Osteoblast (primary cell): ENCODE results near the gene PPP2R5C. TPM values are rescaled to one million over a fixed set of nuclear protein-coding genes. Genes with fewer than 3 reads are reported as not detected.
A peak's percentile ranks its signal among the peaks of the same experiment; 100 is the strongest.

Experiments
- DNase-seq: peaks from one replicate; pipeline ENCODE4 v3.0.0; 2011; ENCODE audit warnings: low spot score, mixed read lengths; ENCODE audit not compliant: insufficient read length; ENCODE audit errors: missing footprints
- H2AFZ ChIP-seq: 2 replicates; pipeline ENCODE4 v1.6.0; 2011; ENCODE audit warnings: mild to moderate bottlenecking, low read length
- H3K27ac ChIP-seq: 2 replicates; pipeline ENCODE4 v1.5.1; 2011; ENCODE audit warnings: mild to moderate bottlenecking, low read depth, low read length, moderate library complexity
- H3K27me3 ChIP-seq: 2 replicates; pipeline ENCODE4 v1.6.0; 2012; ENCODE audit warnings: mild to moderate bottlenecking, control low read depth, inconsistent platforms, low read length, moderate library complexity; ENCODE audit not compliant: insufficient read depth
- H3K36me3 ChIP-seq: 2 replicates; pipeline ENCODE4 v1.5.1; 2011; ENCODE audit warnings: mild to moderate bottlenecking, low read length, control low read depth, moderate library complexity; ENCODE audit not compliant: insufficient read depth
- H3K4me1 ChIP-seq: 2 replicates; pipeline ENCODE4 v1.5.1; 2011; ENCODE audit warnings: mild to moderate bottlenecking, low read length, control low read depth, moderate library complexity; ENCODE audit not compliant: insufficient read depth
- H3K4me2 ChIP-seq: 2 replicates; pipeline ENCODE4 v1.6.0; 2011; ENCODE audit warnings: mild to moderate bottlenecking, low read length; ENCODE audit not compliant: insufficient read depth
- H3K4me3 ChIP-seq: fragments of 200-600 bp; sonication (generic); 3 replicates; pipeline ENCODE4 v1.5.1; 2012; ENCODE audit warnings: mild to moderate bottlenecking, low read length, inconsistent platforms; ENCODE audit not compliant: insufficient read depth
- H3K79me2 ChIP-seq: 2 replicates; pipeline ENCODE4 v1.6.0; 2012; ENCODE audit warnings: mild to moderate bottlenecking, low read length, control low read depth, inconsistent platforms; ENCODE audit not compliant: insufficient read depth
- H3K9me3 ChIP-seq: 2 replicates; pipeline ENCODE4 v1.5.1; 2011; ENCODE audit warnings: low read depth, low read length, control low read depth
- H4K20me1 ChIP-seq: 2 replicates; pipeline ENCODE4 v1.6.0; 2012; ENCODE audit warnings: mild to moderate bottlenecking, low read length, control low read depth; ENCODE audit not compliant: insufficient read depth
- CTCF ChIP-seq: IDR thresholded peaks from 2 replicates; pipeline ENCODE4 v1.5.1; 2011; ENCODE audit warnings: mild to moderate bottlenecking, low read depth, low read length, moderate library complexity; ENCODE audit errors: extremely low read depth
- total RNA-seq: library from RNA; depleted of rRNA; stranded (reverse); fragments of >200 nt; gene quantifications from 2 replicates; pipeline ENCODE4 v1.2.3, GENCODE V29; 2012

PPP2R5C gene
- total RNA-seq, 1 donor: 101 TPM

GRCh38 chr14:101726295-101726953 lies 35.1 kb upstream of the PPP2R5C start:
- no peaks in the 10 kb centered on the region for H3K27me3 ChIP-seq
- H3K9me3 ChIP-seq: no peaks in the 10 kb centered on the region
- H4K20me1 ChIP-seq: no peaks in the 10 kb centered on the region
- no peaks in the 10 kb centered on the region for H3K36me3 ChIP-seq
- DNase-seq: peak; percentile 53
- no peak overlapping the region for H2AFZ ChIP-seq
- no peak overlapping the region for H3K4me3 ChIP-seq
- H3K4me1 ChIP-seq: peaks cover 15% of the 10 kb centered on the region
- H3K79me2 ChIP-seq: no peaks in the 10 kb centered on the region
- no peak for TF ChIP-seq CTCF
- H3K27ac ChIP-seq: no peak overlapping the region
- H3K4me2 ChIP-seq: no peak overlapping the region

- no peaks in the 10 kb centered on the region for H4K20me1 ChIP-seq
- H2AFZ ChIP-seq: no peak overlapping the region
- no peaks in the 10 kb centered on the region for H3K79me2 ChIP-seq
- no peaks in the 10 kb centered on the region for H3K36me3 ChIP-seq
- H3K27ac ChIP-seq: no peak overlapping the region
- H3K4me2 ChIP-seq: no peak overlapping the region
- DNase-seq: no peak
- H3K4me1 ChIP-seq: peaks cover 15% of the 10 kb centered on the region
- no peaks in the 10 kb centered on the region for H3K9me3 ChIP-seq
- no peaks in the 10 kb centered on the region for H3K27me3 ChIP-seq
- H3K4me3 ChIP-seq: no peak overlapping the region
- TF ChIP-seq CTCF: no peak
Measured at GRCh38 chr14:101726954-101727302, 34.6 kb upstream of the PPP2R5C start.

GRCh38 chr14:101727611-101728366 lies 33.7 kb upstream of the PPP2R5C start:
- no peaks in the 10 kb centered on the region for H3K36me3 ChIP-seq
- no peak overlapping the region for H3K27ac ChIP-seq
- no peaks in the 10 kb centered on the region for H3K9me3 ChIP-seq
- TF ChIP-seq CTCF: no peak
- peak; percentile 59 for DNase-seq
- H3K4me1 ChIP-seq: peaks cover 9% of the 10 kb centered on the region
- no peaks in the 10 kb centered on the region for H3K27me3 ChIP-seq
- no peak overlapping the region for H3K4me3 ChIP-seq
- H3K4me2 ChIP-seq: no peak overlapping the region
- H4K20me1 ChIP-seq: no peaks in the 10 kb centered on the region
- H2AFZ ChIP-seq: no peak overlapping the region
- H3K79me2 ChIP-seq: no peaks in the 10 kb centered on the region

- DNase-seq: no peak
- H3K4me2 ChIP-seq: no peak overlapping the region
- no peak for TF ChIP-seq CTCF
- no peak overlapping the region for H3K27ac ChIP-seq
- no peak overlapping the region for H2AFZ ChIP-seq
- H3K79me2 ChIP-seq: no peaks in the 10 kb centered on the region
- H4K20me1 ChIP-seq: no peaks in the 10 kb centered on the region
- peaks cover 9% of the 10 kb centered on the region for H3K4me1 ChIP-seq
- H3K27me3 ChIP-seq: no peaks in the 10 kb centered on the region
- H3K4me3 ChIP-seq: no peak overlapping the region
- H3K9me3 ChIP-seq: peaks cover 2% of the 10 kb centered on the region
- no peaks in the 10 kb centered on the region for H3K36me3 ChIP-seq
Measured at GRCh38 chr14:101728367-101728742, 33.2 kb upstream of the PPP2R5C start.
